GM18907 (cell line): Measurements from ENCODE around the gene ZNF224.
A peak's percentile ranks its signal among the peaks of the same experiment; 100 is the strongest.
"Not testable (repeated sequence)": the region's sequence is repeated elsewhere in the genome, so short reads cannot be mapped to it uniquely, and the experiment has no call there.

Experiments
- ATAC-seq: cut with Tn5 transposase; IDR thresholded peaks from one replicate; pipeline ENCODE4 v1.9.1; 2021; ENCODE audit warnings: mild to moderate bottlenecking, moderate library complexity; ENCODE audit not compliant: unreplicated experiment

The ZNF224 gene

GRCh38 chr19:44121162-44121561 lies 27.0 kb downstream of the ZNF224 start:
- ATAC-seq = not testable (repeated sequence)

GRCh38 chr19:44131955-44132354 lies 37.8 kb downstream of the ZNF224 start:
- no peak for ATAC-seq

GRCh38 chr19:44141191-44142058 lies 47.3 kb downstream of the ZNF224 start, which contains the start of gene ZNF234:
Gene ZNF234 (plus strand): TSS chr19:44141554. CDS start chr19:44144633, 3,079 bp downstream.
- ATAC-seq = peak; percentile 72

GRCh38 chr19:44142059-44142433 lies 47.9 kb downstream of the ZNF224 start:
- no peak for ATAC-seq

GRCh38 chr19:44149776-44150175 lies 55.6 kb downstream of the ZNF224 start:
- ATAC-seq = no peak

GRCh38 chr19:44151491-44151890 lies 57.3 kb downstream of the ZNF224 start:
- no peak for ATAC-seq

- no peak for ATAC-seq
Observed at GRCh38 chr19:44156475-44156874, 62.3 kb downstream of the ZNF224 start.
